Transverse colon (tissue), 3 donors: ENCODE data around the gene MCIDAS.

Experiments used
- EP300 ChIP-seq: sonication (generic); formaldehyde crosslinking; IDR thresholded peaks from one replicate; pipeline ENCODE4 v1.6.1; 2017; ENCODE audit warnings: antibody characterized with exemption, low read depth
- TF ChIP-seq, protein P1 (sequence below), 5 experiments: fragments of 200-600 bp in 3 of 5; fragments of 450-650 bp in 2 of 5; sonication (generic) in 3 of 5; IDR thresholded peaks; 1 replicate in 2 of 5; 2 replicates in 3 of 5; pipeline ENCODE4 v1.5.1; 2016 to 2017; ENCODE audit warnings: antibody characterized with exemption in 5 of 5, inconsistent platforms in 3 of 5, mild to moderate bottlenecking in 2 of 5, moderate library complexity in 1 of 5

DNA sequence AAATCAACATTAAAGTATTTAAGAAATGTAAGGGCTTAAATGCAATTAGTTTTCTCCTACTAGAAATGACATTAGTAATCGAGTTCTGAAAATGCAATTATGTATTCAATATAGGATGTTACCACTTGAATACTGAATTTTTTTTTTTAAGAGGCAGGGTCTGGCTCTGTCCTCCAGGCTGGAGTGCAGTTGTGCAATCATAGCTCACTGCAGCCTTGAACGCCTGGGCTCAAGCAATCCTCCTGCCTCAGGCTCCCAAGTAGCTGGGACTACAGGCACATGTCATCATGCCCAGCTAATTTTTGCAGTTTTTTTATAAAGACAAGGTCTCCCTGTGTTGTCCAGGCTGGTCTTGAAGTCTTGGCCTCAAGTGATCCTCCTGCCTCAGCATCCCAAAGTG lies 55.6 kb downstream of the MCIDAS start:
- TF ChIP-seq, protein P1, sequence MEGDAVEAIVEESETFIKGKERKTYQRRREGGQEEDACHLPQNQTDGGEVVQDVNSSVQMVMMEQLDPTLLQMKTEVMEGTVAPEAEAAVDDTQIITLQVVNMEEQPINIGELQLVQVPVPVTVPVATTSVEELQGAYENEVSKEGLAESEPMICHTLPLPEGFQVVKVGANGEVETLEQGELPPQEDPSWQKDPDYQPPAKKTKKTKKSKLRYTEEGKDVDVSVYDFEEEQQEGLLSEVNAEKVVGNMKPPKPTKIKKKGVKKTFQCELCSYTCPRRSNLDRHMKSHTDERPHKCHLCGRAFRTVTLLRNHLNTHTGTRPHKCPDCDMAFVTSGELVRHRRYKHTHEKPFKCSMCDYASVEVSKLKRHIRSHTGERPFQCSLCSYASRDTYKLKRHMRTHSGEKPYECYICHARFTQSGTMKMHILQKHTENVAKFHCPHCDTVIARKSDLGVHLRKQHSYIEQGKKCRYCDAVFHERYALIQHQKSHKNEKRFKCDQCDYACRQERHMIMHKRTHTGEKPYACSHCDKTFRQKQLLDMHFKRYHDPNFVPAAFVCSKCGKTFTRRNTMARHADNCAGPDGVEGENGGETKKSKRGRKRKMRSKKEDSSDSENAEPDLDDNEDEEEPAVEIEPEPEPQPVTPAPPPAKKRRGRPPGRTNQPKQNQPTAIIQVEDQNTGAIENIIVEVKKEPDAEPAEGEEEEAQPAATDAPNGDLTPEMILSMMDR (IDR thresholded peaks at IDR 0.05): no peak
- no peak for TF ChIP-seq EP300
